K562 (cell line): ENCODE data around the gene TIMM17A. TPM values are rescaled to one million over a fixed set of nuclear protein-coding genes. Genes with fewer than 3 reads are reported as not detected.
A peak's percentile ranks its signal among the peaks of the same experiment; 100 is the strongest.

Experiments
- CCAR2 ChIP-seq: fragments of 200-400 bp; formaldehyde crosslinking; IDR thresholded peaks from 2 replicates; pipeline ENCODE4 v1.6.1; 2017; ENCODE audit warnings: mild to moderate bottlenecking, low read depth, low read length
- COPS2 ChIP-seq: fragments of 450-650 bp; conservative IDR thresholded peaks from 2 replicates; pipeline ENCODE4 v1.6.1; 2016; ENCODE audit warnings: mild to moderate bottlenecking, moderate library complexity
- CREM ChIP-seq: IDR thresholded peaks from 2 replicates; pipeline ENCODE4 v1.6.1; 2014; ENCODE audit warnings: antibody characterized with exemption, low read depth
- E2F1 ChIP-seq: sonication (generic); formaldehyde crosslinking; IDR thresholded peaks from 2 replicates; pipeline ENCODE4 v1.8.1; 2023; ENCODE audit warnings: mild to moderate bottlenecking, missing genetic modification reagents, moderate library complexity
- HDAC3 ChIP-seq: fragments of 450-650 bp; IDR thresholded peaks from 2 replicates; pipeline ENCODE4 v1.6.1; 2018; ENCODE audit warnings: borderline replicate concordance, mild to moderate bottlenecking, moderate library complexity; ENCODE audit not compliant: partially characterized antibody
- HNRNPLL ChIP-seq: fragments of 200-400 bp; formaldehyde crosslinking; IDR thresholded peaks from 2 replicates; pipeline ENCODE4 v1.6.1; 2017; ENCODE audit warnings: low read length, low read depth, mild to moderate bottlenecking; ENCODE audit not compliant: poor library complexity, severe bottlenecking
- PYGO2 ChIP-seq: fragments of 450-650 bp; IDR thresholded peaks from 2 replicates; pipeline ENCODE4 v1.6.1; 2016; ENCODE audit warnings: mild to moderate bottlenecking, missing genetic modification characterization, moderate library complexity, missing compliant biosample characterization
- SLC30A9 ChIP-seq: fragments of 250-450 bp; sonication (Bioruptor Pico); IDR thresholded peaks from 2 replicates; pipeline ENCODE4 v1.8.0; 2022; ENCODE audit warnings: mild to moderate bottlenecking, moderate library complexity
- SMARCA5 ChIP-seq: fragments of 450-650 bp; IDR thresholded peaks from 2 replicates; pipeline ENCODE4 v1.6.1; 2016
- TBP ChIP-seq: optimal IDR thresholded peaks from 2 replicates; pipeline ENCODE3; 2011; ENCODE audit warnings: low read depth, low read length, improper control_type of control experiment
- polyA plus RNA-seq, 8 experiments: library from polyadenylated mRNA; depleted of rRNA in 4 of 8; stranded (reverse) in 5 of 8; unstranded in 3 of 8; fragments of >200 nt; fragmentation: Nextera tagmentation in 2 of 8; fragmentation: Illumina TruSeq in 1 of 8; extraction: Ambion mirVana in 2 of 8; extraction: Trizol in 1 of 8; gene quantifications; 2 replicates each; pipeline versions ENCODE4 v1.2.1 to v1.2.3, GENCODE V29; 2011 to 2014; ENCODE audit warnings: inconsistent platforms in 1 of 8, missing spikeins in 1 of 8
- total RNA-seq, 7 experiments: library from RNA; depleted of rRNA in 6 of 7; stranded (reverse); fragments of >200 nt in 6 of 7; fragmentation: Illumina TruSeq in 2 of 7; extraction: Trizol in 2 of 7; gene quantifications; 2 replicates each; pipeline versions ENCODE4 v1.2.1 to v1.2.3, GENCODE V29; 2011 to 2021; ENCODE audit warnings: low replicate concordance in 1 of 7
- TF ChIP-seq, protein P1 (sequence below): fragments of 450-650 bp; IDR thresholded peaks from 2 replicates; pipeline ENCODE4 v1.6.1; 2017; ENCODE audit warnings: antibody characterized with exemption, mild to moderate bottlenecking
- TF ChIP-seq, protein P2 (sequence below), 2 experiments: fragments of 450-650 bp; formaldehyde crosslinking in 1 of 2; IDR thresholded peaks; 2 replicates each; pipeline versions ENCODE4 v1.4.0 to v1.6.1; 2014 to 2020; ENCODE audit warnings: mild to moderate bottlenecking in 2 of 2, borderline replicate concordance in 1 of 2, low read depth in 1 of 2

TIMM17A gene
- total and polyA plus RNA-seq, 9 of the 15 experiments (the other 6 are each of a cell fraction or from before 2014, with no cell fraction given) = 116 to 744 (median 180) TPM

GRCh38 chr1:202009326-202010179 lies 54.2 kb downstream of the TIMM17A start (continued):
- TF ChIP-seq HNRNPLL (no peak), SMARCA5 (no peak), TBP (no peak), HDAC3 (no peak), COPS2 (no peak), SLC30A9 (CRISPR knock-in tag) (no peak), CCAR2 (no peak), CREM (peak; percentile 86), PYGO2 (tag) (no peak), E2F1 (CRISPR knock-in tag) (no peak)
- TF ChIP-seq, protein P1, sequence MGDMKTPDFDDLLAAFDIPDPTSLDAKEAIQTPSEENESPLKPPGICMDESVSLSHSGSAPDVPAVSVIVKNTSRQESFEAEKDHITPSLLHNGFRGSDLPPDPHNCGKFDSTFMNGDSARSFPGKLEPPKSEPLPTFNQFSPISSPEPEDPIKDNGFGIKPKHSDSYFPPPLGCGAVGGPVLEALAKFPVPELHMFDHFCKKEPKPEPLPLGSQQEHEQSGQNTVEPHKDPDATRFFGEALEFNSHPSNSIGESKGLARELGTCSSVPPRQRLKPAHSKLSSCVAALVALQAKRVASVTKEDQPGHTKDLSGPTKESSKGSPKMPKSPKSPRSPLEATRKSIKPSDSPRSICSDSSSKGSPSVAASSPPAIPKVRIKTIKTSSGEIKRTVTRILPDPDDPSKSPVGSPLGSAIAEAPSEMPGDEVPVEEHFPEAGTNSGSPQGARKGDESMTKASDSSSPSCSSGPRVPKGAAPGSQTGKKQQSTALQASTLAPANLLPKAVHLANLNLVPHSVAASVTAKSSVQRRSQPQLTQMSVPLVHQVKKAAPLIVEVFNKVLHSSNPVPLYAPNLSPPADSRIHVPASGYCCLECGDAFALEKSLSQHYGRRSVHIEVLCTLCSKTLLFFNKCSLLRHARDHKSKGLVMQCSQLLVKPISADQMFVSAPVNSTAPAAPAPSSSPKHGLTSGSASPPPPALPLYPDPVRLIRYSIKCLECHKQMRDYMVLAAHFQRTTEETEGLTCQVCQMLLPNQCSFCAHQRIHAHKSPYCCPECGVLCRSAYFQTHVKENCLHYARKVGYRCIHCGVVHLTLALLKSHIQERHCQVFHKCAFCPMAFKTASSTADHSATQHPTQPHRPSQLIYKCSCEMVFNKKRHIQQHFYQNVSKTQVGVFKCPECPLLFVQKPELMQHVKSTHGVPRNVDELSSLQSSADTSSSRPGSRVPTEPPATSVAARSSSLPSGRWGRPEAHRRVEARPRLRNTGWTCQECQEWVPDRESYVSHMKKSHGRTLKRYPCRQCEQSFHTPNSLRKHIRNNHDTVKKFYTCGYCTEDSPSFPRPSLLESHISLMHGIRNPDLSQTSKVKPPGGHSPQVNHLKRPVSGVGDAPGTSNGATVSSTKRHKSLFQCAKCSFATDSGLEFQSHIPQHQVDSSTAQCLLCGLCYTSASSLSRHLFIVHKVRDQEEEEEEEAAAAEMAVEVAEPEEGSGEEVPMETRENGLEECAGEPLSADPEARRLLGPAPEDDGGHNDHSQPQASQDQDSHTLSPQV = 0 out of 2 replicates have a peak, but pooled peaks have one; percentile 22
- TF ChIP-seq, protein P2, sequence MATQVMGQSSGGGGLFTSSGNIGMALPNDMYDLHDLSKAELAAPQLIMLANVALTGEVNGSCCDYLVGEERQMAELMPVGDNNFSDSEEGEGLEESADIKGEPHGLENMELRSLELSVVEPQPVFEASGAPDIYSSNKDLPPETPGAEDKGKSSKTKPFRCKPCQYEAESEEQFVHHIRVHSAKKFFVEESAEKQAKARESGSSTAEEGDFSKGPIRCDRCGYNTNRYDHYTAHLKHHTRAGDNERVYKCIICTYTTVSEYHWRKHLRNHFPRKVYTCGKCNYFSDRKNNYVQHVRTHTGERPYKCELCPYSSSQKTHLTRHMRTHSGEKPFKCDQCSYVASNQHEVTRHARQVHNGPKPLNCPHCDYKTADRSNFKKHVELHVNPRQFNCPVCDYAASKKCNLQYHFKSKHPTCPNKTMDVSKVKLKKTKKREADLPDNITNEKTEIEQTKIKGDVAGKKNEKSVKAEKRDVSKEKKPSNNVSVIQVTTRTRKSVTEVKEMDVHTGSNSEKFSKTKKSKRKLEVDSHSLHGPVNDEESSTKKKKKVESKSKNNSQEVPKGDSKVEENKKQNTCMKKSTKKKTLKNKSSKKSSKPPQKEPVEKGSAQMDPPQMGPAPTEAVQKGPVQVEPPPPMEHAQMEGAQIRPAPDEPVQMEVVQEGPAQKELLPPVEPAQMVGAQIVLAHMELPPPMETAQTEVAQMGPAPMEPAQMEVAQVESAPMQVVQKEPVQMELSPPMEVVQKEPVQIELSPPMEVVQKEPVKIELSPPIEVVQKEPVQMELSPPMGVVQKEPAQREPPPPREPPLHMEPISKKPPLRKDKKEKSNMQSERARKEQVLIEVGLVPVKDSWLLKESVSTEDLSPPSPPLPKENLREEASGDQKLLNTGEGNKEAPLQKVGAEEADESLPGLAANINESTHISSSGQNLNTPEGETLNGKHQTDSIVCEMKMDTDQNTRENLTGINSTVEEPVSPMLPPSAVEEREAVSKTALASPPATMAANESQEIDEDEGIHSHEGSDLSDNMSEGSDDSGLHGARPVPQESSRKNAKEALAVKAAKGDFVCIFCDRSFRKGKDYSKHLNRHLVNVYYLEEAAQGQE (IDR thresholded peaks at IDR 0.05; ENCODE audit: borderline replicate concordance) = peak; percentile 93
- TF ChIP-seq, protein P2 (CRISPR knock-in tag; IDR thresholded peaks at IDR 0.05; ENCODE audit: low read depth) = no peak
